CD4-positive, alpha-beta T cell treated with Interferon gamma for 1 hour (primary cell): Measurements from ENCODE around the gene SOS1.
"Not testable (repeated sequence)": the region's sequence is repeated elsewhere in the genome, so short reads cannot be mapped to it uniquely, and the experiment has no call there.

ENCODE experiments used
- DNase-seq: peaks from one replicate; pipeline ENCODE4 v3.0.0-alpha.2; 2020

Gene SOS1

DNA sequence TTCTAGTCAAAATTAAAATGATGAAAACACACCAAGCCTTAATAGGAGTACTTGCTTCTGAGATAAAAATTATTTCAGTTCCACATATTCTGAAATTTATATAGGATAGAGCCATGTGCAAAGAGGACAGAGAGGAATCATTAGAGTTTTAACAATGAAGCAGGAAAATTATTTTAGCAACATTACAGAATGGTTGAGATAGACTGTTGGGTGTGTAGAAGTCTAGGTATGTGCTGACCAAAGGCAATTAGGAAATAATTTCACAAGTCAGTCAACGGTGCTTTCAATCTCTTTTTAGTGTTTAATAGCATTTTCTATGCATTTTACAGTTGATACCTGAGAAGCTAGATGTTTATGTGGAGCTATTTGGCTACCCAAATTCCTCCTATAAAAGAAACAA, 25.2 kb downstream of the SOS1 start:
- DNase-seq = no peak

DNA sequence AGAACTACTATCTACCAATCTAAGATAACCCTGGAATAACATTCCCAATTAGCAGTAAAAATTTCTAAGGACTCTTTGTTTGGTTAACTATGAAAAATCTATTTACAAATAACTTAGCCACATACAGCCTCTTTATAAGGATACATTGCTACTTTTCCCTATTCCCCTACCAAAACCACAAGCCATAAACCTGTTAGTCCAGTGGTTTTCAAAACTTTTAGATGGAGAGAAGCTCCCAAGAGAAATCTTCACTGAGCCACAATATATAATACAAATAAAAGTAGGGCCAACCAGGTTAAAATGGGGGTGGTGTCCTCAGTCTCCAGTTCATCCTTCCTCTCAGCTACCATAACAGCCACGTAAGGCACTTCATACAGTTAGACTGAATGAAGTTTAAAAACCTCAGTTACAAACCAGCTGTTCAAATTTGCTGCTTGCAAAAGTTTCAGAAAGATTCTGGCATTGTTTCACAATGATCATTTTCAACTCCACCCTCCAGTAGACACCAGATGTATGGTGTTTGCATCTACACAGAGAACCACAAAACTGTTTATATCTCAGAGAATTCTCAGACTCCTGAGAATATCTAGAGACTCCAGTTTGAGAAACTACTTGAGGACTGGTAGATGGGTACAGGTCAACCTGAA, 26.0 kb downstream of the SOS1 start:
- no peak for DNase-seq

DNA sequence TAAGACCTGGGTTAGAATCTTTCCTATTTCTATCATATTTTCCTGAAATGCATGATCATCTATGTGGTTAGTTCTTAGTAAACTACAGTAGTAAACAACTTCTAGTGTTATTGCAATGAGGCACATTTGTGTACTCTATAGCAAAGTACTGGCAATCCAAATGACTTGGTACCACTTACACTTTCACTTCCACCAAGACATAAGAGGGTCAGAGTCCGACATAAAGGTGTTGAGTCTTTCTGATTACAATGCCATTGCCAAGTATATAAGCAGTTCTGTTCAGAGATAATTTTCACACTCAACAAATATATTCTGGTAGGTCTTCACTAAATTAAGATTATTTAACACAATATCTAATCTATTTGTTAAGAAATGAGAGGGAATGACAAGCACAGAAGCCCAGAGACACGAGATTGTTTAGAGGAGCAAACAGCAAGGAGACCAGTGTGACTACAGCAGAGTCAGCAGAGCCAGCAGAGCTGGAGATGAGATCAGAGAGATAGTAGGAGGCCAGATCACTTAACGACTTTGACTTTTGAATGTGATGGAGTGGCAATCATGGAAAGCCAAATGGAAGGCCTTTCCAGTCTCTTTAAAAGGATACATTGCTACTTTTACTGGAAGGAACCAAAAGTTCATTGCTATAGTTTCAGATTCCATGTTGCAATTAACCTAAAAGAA, 27.5 kb downstream of the SOS1 start:
- DNase-seq = no peak

DNA sequence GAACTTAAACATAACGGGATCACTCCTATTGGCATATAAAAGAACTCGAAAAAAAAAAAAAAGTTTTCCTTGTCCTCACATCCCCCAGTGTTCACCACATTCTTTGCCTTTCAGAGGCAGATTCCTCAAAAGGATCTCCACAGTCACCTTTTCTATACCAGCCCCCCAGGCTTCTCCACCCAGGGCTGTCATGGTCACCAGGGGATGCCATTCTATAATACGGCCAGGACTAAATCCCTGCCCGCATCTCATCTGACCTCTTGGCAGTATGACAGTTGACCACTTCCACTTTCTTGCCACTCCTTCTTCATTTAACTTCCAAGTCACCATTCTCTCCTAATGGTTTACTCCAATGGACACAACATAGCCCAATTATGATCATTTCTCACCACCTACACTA, 29.3 kb downstream of the SOS1 start:
- DNase-seq = no peak

DNA sequence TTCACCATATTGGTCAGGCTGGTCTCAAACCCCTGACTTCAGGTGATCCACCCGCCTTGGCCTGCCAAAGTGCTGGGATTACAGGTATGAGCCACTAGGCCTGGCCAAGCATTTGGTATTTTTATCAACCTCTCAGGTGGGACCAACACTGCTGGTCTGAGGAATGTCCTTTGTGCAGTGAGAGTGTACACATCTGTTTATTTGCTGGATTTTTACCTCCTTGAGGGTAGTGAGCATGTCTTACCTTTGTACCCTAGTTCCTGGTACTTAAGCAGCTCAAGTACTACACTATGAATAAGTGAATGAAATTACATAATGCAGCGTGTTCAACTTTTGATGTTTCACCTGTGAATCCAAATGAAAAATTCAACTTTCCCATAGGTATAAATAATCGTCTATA, 29.8 kb downstream of the SOS1 start:
- no peak for DNase-seq

DNA sequence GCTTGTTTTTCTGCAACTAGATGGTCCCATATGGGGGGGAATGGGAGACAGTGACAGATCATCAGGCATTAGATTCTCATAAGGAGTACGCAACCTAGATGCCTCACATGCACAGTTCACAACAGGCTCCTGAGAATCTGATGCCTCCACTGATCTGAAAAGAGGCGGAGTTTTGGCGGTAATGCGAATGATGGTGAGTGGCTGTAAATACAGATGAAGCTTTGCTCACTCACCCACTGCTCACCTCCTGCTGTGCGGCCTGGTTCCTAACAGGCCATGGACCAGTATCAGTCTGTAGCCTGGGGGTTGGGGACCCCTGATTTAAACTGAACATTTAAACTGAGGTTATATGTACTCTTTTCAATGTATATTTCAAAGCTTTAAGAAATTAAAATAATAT, 40.7 kb downstream of the SOS1 start:
- DNase-seq = no peak

DNA sequence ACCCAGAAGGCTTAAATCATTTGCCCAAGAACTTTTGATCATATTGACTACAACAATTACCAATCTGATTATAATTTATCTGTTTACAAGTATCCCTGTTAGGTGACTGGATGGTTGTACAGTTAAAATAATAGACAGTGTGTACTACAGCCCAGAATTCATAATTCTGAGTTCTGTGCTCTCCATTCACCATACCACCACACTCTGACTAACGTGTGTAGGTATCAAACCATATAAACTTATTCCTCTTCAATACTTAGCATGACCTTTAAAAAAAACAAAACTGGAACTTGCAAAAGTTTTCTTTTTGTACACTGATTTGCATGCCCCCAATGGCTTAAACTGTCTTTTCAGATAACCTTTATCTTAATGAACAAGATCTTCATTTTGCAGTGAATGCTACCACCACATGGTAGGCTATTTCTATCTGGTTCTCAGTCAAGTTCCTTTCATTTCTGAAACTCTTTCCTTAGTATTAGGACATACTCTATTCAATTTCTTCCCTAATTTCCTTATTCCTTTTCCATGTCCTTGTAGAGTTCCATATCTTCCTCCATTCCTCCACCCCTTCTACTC, 50.9 kb downstream of the SOS1 start:
- no peak for DNase-seq

DNA sequence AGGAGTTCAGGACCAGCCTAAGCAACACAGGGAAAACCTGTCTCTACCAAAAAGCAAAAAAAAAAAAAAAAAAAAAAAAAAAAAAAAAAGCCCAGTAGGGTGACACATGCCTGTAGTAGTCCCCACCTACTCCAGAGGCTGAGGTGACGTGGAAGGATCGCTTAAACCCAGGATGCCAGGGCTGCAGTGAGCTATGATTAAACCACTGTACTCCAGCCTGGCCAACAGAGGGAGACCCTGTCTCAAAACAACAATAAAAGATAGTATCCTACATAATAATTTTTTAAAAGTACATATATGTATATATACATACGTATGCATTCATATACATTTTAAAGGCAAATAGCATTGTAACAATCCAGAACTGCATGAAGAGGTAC, 51.7 kb downstream of the SOS1 start:
- no peak for DNase-seq

DNA sequence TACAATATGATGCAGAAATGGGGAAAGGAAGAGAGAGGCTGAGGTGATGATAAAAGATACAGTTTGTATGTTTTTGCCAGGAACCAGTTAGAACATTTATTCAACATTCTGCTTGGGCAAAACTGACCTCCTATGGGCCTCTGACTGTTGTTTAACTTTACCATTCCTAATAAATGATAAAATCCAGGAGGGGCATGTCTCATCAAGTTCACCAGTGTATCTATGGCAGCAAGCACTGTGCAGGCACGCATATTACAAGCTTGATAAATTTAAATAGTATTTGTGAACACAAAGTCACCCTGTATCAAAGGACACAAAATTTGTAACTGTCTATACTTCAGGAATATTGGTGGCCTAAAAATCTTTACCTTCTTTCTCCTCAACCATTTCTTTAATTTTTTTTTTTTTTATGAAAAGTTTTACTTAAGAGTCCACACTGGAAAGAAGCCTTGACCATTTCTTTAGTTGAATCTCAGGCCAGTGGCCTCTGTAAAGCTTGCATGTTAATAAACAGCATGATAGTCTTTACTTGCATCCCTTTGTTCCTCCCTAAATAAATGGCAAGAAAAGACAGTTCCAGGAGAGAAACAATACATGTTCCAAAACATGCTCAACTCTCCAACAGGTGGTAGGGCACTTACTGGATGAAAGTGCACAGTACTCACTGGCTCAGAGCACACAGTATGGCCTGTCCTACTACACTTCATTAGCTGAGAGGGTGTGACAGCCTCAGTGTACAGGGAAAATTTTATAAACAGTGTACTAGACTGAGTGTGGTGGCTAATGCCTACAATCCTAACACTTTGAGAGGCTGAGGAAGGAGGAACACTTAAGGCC, 52.3 kb downstream of the SOS1 start:
- DNase-seq = no peak

DNA sequence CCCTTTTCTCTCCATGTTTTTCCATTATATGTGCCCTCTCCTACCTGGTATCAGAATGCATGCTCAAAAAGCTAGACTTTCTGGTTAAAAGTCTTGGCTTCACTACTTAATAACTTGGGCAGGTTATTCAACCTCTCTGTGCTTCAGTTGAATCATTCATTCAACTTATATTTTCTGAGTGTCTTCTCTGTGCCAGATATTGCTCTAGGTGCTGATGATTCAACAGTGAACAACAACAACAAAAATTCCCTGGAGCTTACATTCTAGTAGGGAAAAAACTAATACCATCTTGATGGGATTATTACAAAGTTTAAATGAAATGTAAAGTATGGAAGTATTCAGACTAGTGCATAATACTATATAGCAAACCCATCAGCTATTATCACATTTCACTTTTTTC, 55.2 kb downstream of the SOS1 start:
- DNase-seq = no peak

DNA sequence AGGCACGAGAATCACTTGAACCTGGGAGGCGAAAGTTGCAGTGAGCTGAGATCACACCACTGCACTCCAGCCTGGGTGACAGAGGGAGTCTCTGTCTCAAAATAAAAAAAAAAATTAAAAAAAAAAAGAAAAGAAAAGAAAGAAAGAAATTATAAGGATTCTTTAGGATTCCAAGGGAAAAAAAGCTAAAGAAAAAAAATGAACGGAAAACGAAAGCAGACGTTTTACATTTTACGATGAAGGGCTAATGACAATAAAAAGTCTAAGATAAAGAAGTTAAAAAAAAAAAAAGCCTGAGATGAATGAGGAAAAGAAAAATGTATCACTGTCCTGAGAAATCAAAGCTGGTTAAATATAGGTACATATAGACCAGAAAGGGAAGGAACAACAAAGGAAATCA, 58.5 kb downstream of the SOS1 start:
- no peak for DNase-seq

DNA sequence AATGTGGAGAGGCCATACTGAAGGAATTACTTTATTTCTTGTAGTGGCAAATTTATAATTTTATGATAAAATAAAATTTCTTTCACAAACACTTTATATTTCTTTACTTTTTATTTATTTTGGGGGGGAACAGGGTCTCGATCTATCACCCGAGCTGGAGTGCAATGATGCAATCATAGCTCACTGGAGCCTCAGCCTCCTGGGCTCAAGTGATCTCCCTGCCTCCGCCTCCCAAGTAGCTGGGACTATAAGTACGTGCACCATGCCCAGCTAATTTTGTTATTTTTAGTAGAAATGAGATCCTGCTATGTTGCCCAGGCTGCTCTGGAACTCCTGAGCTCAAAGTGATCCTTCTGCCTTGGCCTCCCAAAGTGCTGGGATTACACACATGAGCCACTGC, 59.6 kb downstream of the SOS1 start:
- no peak for DNase-seq

DNA sequence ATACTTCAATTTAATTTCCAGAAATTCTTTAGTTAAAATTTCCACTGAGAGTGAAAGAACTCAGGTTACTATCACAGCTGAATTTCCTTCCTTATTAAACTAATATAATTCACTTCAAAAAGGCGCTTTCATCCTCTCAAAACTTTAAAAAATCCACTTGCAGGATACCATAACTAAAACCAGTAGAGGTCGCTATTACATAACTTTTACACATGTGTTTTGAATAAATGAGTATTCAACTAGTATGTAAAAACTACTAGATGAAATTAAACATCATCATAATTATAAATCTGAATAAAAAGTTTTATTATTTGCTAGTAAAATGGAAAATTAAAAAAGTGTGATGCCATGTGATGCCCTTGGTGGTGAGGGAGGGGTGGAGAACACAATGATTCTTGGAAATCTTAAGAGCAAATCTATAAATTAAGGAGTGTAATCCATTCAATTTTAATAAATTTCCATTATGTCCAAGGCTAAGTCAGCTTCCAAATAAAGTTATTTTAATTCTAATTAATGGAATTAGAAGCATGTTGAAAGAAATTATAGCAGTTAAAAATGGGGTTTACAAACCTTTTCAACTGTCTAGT, 61.4 kb downstream of the SOS1 start:
- DNase-seq = no peak

DNA sequence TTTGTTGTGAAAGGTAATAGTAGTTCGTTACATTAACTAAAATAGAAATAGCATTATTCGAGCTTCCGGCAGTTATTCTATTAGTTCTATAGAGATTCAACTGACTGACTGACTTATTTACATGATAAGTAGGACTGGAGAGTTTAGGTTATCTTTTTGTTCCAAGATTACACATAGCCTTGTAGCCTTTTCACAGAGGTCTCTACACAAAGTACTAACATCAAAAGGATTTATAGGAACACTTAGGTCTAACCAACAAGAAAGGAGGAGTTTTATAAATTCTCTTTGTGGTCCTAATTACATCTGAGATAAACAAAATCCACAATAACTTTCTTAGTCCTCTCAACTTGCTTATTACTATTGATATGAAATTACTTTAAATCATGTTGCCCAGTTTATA, 62.8 kb downstream of the SOS1 start:
- DNase-seq = no peak

DNA sequence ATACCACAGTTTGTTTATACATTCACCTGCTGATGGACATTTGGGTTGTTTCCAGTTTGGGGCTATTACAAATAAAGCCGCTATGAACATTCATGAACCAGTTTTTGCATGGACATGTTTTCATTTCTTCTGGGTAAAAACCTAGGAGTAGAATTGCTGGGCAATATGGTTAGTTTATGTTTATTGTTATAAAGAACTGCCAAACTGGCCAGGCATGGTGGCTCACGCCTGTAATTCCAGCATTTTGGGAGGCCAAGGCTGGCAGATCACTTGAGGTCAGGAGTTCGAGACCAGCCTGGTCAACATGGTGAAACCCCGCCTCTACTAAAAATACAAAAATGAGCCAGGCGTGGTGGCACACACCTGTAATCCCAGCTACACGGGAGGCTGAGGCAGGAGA, 68.2 kb downstream of the SOS1 start:
- DNase-seq = not testable (repeated sequence)

DNA sequence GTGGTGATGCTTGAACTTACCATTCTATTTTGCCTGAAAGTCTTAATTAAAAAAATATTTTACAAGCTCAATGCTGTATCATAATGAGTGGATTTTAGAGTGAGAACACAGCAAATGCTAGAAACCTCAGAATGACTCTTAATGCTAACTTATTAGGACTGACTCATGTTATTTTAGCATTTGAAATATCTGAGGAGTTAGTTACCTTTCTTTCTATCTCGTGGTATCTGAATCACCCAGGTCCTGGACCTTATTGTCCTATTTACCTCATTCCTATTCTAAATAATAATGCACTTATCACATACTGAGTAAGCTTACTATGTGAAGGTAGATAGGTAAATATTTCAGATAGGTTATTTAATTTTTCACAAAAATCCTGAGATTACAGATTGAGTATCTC, 70.7 kb downstream of the SOS1 start:
- DNase-seq = no peak

DNA sequence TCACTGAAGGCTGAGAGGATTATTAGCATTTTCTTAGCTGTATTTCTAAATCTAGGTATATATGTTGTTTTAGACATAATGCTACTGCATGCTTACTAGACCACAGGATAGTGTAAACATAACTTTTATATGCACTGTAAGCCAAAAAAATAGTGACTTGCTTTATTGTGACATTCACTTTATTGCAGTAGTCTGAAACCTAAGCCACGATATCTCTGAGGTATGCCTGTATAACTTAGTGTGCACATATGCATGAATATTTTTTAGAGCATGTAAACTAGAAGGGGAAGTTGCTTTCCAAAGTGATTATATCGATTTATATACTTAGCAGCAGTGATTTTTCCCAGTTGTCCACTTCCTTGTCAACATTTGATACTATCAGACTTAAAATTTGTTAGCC, 81.8 kb downstream of the SOS1 start:
- no peak for DNase-seq

DNA sequence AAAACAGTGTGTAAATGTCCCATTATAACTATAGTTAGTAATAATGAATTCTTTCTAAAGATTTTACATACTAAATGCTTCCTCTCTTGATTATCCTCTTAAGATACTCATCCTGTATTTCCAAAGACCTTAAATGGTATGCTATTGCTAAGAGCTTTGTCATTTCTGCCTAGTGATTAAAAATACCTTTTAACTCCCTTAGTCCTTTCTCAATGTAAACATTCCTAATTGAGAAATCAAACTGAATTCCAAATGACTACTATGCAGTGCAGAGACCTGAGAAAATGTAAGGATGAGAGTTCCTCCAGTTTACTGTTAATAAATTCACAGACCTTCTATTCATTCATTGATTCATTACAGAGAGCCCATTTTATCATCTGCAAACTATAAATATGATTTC, 86.9 kb downstream of the SOS1 start:
- DNase-seq = no peak

DNA sequence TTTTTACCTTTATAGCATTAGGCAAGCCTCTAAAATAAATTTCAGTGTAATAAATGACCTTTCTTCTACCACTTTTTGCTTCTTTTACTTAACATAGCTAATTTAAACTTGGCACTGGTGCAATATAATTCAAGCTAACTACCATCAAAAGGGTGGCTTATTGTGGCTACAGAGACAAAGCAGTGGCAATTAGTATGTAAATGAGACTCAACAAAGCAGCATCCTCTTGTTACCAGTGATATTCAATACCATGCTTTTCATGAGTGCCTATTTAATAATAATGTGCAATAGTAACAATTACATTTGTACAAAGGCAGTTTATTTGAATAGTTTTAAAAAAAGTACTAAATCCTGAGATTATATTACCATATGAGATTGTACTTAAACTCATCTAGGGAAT, 93.4 kb downstream of the SOS1 start:
- DNase-seq = no peak

DNA sequence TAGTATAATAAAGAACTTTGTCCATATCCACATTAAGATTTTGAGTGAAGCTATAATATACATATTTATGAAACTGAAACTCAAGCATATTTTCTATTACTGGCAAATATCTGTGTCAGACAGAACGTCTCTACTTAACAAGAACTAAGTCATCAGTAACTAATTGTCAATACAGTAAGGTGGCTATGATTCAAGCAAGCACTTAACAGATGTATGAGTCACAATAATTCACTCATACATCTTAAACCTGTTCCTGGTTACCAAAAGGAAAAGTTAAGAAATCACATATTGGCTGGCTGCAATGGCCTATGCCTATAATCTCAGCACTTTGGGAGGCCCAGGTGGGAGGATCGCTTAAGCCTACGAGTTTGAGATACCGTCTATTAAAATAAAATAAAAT, 96.0 kb downstream of the SOS1 start:
- DNase-seq = no peak

DNA sequence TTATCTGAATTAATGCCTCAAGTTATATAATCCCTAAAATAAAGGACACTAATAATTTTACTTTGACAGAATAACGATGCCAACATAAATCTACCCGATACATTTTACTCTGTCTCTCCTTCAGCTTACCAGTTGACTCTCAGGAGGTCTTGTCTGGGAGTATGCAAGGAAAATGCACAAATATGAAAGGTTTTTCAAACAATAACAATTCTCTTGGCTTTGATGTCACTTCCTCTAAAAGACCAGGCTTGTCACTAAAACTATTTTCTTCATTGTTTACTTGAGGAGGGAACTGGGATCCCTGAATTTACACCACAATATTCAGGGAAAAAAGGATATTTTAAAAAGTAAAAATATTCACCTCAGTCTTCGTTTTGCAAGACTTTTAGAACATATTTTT, 97.2 kb downstream of the SOS1 start:
- no peak for DNase-seq

DNA sequence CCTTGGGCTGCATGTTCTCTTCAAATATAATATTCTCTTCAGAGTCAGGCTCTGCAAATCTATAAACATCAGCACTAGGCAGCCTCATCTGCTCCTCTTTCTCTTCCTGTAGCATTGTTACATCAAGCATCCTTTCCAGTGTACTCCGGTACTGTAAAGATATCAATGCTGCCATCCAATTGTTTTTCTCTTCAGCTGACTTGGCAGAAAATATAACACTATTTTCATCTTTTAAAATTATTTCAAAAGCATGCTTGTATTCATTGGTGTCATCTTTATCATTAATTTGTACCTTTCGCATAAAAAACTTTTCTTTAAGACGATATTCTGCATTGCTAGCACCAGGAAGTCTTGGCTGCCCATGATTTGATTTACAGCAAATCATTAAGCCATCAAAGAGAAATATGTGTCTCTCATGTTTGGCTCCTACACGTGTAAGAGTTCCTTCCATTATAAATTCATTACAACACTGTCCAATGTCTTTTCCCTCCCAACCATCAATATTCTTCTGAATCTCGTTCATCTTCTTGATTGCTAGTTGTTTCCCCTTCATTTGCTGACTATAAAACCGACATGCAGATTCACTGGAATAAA, 98.1 kb downstream of the SOS1 start:
- DNase-seq = no peak

DNA sequence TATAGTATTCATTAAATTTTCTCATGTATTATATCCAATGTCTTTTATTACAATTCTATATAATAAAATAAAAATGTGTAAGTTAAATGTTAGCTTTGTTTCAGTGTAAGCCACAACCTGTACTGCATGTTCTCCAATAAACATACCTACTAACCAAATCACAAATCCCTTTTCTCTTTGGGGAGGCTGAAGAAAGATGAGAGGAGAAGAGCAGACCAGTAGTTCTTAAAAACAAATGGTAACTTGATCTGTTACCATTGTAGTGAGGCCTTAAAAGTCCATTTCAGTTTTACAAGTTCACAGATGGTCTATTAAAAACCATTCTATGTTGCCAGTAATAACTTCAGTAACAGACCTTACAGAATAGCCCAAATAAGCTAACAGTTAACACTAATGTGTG, 100.5 kb downstream of the SOS1 start:
- DNase-seq = no peak
